ENCODE data around the gene MNDA.

The MNDA gene

GRCh38 chr1:158801396-158801795 lies 29.8 kb upstream of the MNDA start:
- H3K27ac ChIP-seq: no peak overlapping the region
- DNase-seq (ENCODE audit: low spot score): no peak
- no peak for TF ChIP-seq CTCF (conservative IDR thresholded peaks at IDR 0.05; ENCODE audit: low read depth)
- ChIA-PET CTCF (no interaction called here), POLR2A (ENCODE audit: low non-redundant PET) (no interaction called here)

GRCh38 chr1:158803678-158804077 lies 27.5 kb upstream of the MNDA start:
- no peak for DNase-seq (ENCODE audit: low spot score)
- H3K27ac ChIP-seq: no peak overlapping the region
- ChIA-PET POLR2A (ENCODE audit: low non-redundant PET) (no interaction called here), CTCF (no interaction called here)
- no peak for TF ChIP-seq CTCF (conservative IDR thresholded peaks at IDR 0.05; ENCODE audit: low read depth)

- no peak for DNase-seq (ENCODE audit: low spot score)
- ChIA-PET POLR2A (ENCODE audit: low non-redundant PET) (interaction anchor here (0.6 kb wide), 1 partner anchor 12 kb away, joined by 3 read pairs; no protein-coding TSS in a partner anchor), CTCF (interaction anchor here (0.6 to 0.7 kb wide), 2 partner anchors 113 to 192 kb away, joined by 4 to 5 read pairs; no protein-coding TSS in a partner anchor)
- no peak for TF ChIP-seq CTCF (conservative IDR thresholded peaks at IDR 0.05; ENCODE audit: low read depth)
- no peak overlapping the region for H3K27ac ChIP-seq
Measured at GRCh38 chr1:158806916-158807536, 24.1 kb upstream of the MNDA start.

GRCh38 chr1:158809256-158809655 lies 21.9 kb upstream of the MNDA start:
- H3K27ac ChIP-seq: no peak overlapping the region
- ChIA-PET POLR2A (ENCODE audit: low non-redundant PET) (no interaction called here), CTCF (no interaction called here)
- no peak for DNase-seq (ENCODE audit: low spot score)
- no peak for TF ChIP-seq CTCF (conservative IDR thresholded peaks at IDR 0.05; ENCODE audit: low read depth)

GRCh38 chr1:158809862-158810261 lies 21.3 kb upstream of the MNDA start:
- TF ChIP-seq CTCF (conservative IDR thresholded peaks at IDR 0.05; ENCODE audit: low read depth): no peak
- CTCF ChIA-PET: no interaction called here
- POLR2A ChIA-PET (ENCODE audit: low non-redundant PET): no interaction called here
- no peak overlapping the region for H3K27ac ChIP-seq
- DNase-seq (ENCODE audit: low spot score): no peak

GRCh38 chr1:158810311-158810710 lies 20.8 kb upstream of the MNDA start:
- TF ChIP-seq CTCF (conservative IDR thresholded peaks at IDR 0.05; ENCODE audit: low read depth): no peak
- ChIA-PET CTCF (no interaction called here), POLR2A (ENCODE audit: low non-redundant PET) (no interaction called here)
- no peak for DNase-seq (ENCODE audit: low spot score)
- no peak overlapping the region for H3K27ac ChIP-seq

All from RWPE1 (cell line).